H1 (cell line): ENCODE measurements around the gene RXFP4. TPM values are rescaled to one million over a fixed set of nuclear protein-coding genes. Genes with fewer than 3 reads are reported as not detected.

ENCODE experiments used
- CHD1 ChIP-seq: IDR thresholded peaks from 2 replicates; pipeline ENCODE4 v1.6.1; 2012; ENCODE audit warnings: low read depth, low read length, improper control_type of control experiment
- GABPA ChIP-seq: IDR thresholded peaks from 2 replicates; pipeline ENCODE4 v1.6.1; 2011; ENCODE audit warnings: mild to moderate bottlenecking, low read length, moderate library complexity, borderline replicate concordance; ENCODE audit not compliant: insufficient read depth
- KDM1A ChIP-seq: fragments of 200-600, 300-600 bp; sonication (generic); IDR thresholded peaks from 2 replicates; pipeline ENCODE4 v1.7.1; 2016; ENCODE audit warnings: mild to moderate bottlenecking, low read length, borderline replicate concordance
- KDM4A ChIP-seq: IDR thresholded peaks from one replicate; pipeline ENCODE4 v1.7.1; 2012; ENCODE audit warnings: low read depth, mild to moderate bottlenecking, moderate library complexity, low read length, inconsistent platforms; ENCODE audit not compliant: severe bottlenecking
- polyA plus RNA-seq, 7 experiments: library from polyadenylated mRNA; depleted of rRNA in 3 of 7; stranded (reverse) in 5 of 7; unstranded in 2 of 7; fragments of >200 nt in 5 of 7; fragments of 200-250 nt in 2 of 7; gene quantifications; 1 replicate in 5 of 7; 2 replicates in 1 of 7; 4 replicates in 1 of 7; pipeline versions ENCODE4 v1.2.1 to v1.2.3, GENCODE V29; 2011 to 2013; ENCODE audit warnings: missing spikeins in 2 of 7, mixed read lengths in 2 of 7
- total RNA-seq: library from RNA; stranded (reverse); fragmentation: NEBNext Ultra II Directional; extraction: Animal tissue kit (Norgen Biotek cat#: 25700); gene quantifications from 2 replicates; pipeline ENCODE4 v1.2.1, GENCODE V29; 2021

RXFP4 gene
- total and polyA plus RNA-seq, 2 of the 8 experiments (the other 6 are each of a cell fraction or from before 2014, with no cell fraction given) = not detected

DNA sequence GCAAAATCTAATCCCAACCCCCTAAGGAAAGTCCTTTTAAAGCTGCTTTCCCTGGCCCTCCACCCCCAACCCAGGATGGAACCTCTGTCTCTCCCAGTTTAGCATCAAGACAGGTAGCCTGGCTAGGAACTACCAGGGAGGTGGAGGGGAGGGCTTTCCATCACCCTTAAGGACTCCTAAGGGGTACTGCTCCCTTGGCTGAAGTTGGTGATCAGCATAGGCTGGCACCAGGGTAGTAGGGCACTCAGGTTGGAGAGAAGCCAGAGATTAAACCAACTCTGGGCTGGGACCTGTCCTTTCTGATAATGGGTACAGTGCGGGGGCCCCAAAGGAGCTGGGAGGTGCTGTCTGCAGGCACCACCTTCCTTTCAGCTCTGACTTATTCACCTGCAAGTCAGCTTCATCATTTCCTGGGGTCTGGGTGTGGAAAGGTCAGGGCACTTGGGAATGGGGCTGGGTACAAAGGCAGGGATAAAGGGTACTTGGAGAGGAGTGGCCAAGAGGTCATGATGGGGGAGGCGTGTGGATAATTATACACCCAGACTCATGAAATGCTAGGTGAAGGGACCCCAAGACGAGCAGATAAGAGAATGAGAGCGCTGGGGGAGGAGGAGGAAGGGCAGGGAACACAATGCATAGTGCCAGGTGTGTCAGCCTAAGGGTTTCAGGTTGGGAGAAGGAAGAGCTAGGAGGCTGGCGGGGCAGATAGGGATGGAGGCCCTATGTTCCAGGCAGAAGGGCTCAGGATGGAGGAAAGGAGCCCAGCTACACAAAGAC, 35.7 kb downstream of the RXFP4 start (continued):
- TF ChIP-seq GABPA (no peak), KDM4A (no peak), CHD1 (no peak), KDM1A (no peak)
- TF ChIP-seq, all 59 proteins: peak for 2
